HFF-Myc (cell line): ENCODE measurements around the gene IL17RA.

ENCODE experiments used
- DNase-seq: peaks from one replicate; pipeline ENCODE4 v3.0.0-alpha.2; 2011; ENCODE audit warnings: low read depth; ENCODE audit errors: extremely low read depth
- H3K4me3 ChIP-seq: replicated peaks from 2 replicates; pipeline ENCODE4 v1.5.1; 2011; ENCODE audit warnings: low read depth, mild to moderate bottlenecking, control low read depth, low read length
- CTCF ChIP-seq: IDR thresholded peaks from 2 replicates; pipeline ENCODE4 v1.5.1; 2012; ENCODE audit warnings: mild to moderate bottlenecking, low read depth, low read length, control low read depth; ENCODE audit errors: missing control alignments

IL17RA gene

GRCh38 chr22:17162731-17163130, 77.9 kb downstream of the IL17RA start:
- no peak for DNase-seq
- H3K4me3 ChIP-seq: no peak overlapping the region
- no peak for TF ChIP-seq CTCF

- DNase-seq: no peak
- no peak overlapping the region for H3K4me3 ChIP-seq
- TF ChIP-seq CTCF: peak; percentile 35
These were observed 79.7 kb downstream of the IL17RA start for GRCh38 chr22:17164392-17165024.
